DND-41 (cell line): Measurements from ENCODE around the gene PAN3.

ENCODE experiments used
- ATAC-seq: fragments of 200-7000 bp; cut with Tn5 transposase; 3 replicates; pipeline ENCODE4 v1.9.1; 2021; ENCODE audit warnings: low read depth; ENCODE audit not compliant: insufficient read depth
- DNase-seq: peaks from one replicate; pipeline ENCODE4 v3.0.0-alpha.2; 2020
- H2AFZ ChIP-seq: 2 replicates; pipeline ENCODE4 v1.6.0; 2012; ENCODE audit warnings: low read depth, low read length
- H3K27ac ChIP-seq: 2 replicates; pipeline ENCODE4 v1.5.1; 2012; ENCODE audit warnings: low read length, inconsistent platforms
- H3K27me3 ChIP-seq: fragments of 200-600 bp; sonication (generic); 2 replicates; pipeline ENCODE4 v1.6.0; 2012; ENCODE audit warnings: low read length, mild to moderate bottlenecking, inconsistent platforms; ENCODE audit not compliant: insufficient read depth, poor library complexity
- H3K36me3 ChIP-seq: 2 replicates; pipeline ENCODE4 v1.5.1; 2012; ENCODE audit warnings: low read length, inconsistent platforms; ENCODE audit not compliant: insufficient read depth
- H3K4me1 ChIP-seq: 2 replicates; pipeline ENCODE4 v1.5.1; 2012; ENCODE audit warnings: mild to moderate bottlenecking, low read length; ENCODE audit not compliant: insufficient read depth
- H3K4me2 ChIP-seq: 2 replicates; pipeline ENCODE4 v1.6.0; 2012; ENCODE audit warnings: mild to moderate bottlenecking, moderate library complexity, low read length, inconsistent platforms; ENCODE audit not compliant: insufficient read depth
- H3K4me3 ChIP-seq, 2 experiments: fragments of 200-600 bp in 1 of 2; shearing (Covaris generic) in 1 of 2; 2 replicates each; pipeline ENCODE4 v1.5.1; 2012 to 2016; ENCODE audit warnings: inconsistent platforms in 2 of 2, low read length in 2 of 2, mild to moderate bottlenecking in 2 of 2, low read depth in 1 of 2, moderate library complexity in 1 of 2
- H3K79me2 ChIP-seq: 2 replicates; pipeline ENCODE4 v1.6.0; 2012; ENCODE audit warnings: low read length, inconsistent platforms; ENCODE audit not compliant: insufficient read depth
- H3K9ac ChIP-seq: 2 replicates; pipeline ENCODE4 v1.6.0; 2012; ENCODE audit warnings: low read depth, mild to moderate bottlenecking, inconsistent platforms, low read length, moderate library complexity
- H3K9me3 ChIP-seq: 2 replicates; pipeline ENCODE4 v1.5.1; 2012; ENCODE audit warnings: low read length, moderate library complexity, mild to moderate bottlenecking, inconsistent platforms; ENCODE audit not compliant: insufficient read depth, severe bottlenecking
- H4K20me1 ChIP-seq: 2 replicates; pipeline ENCODE4 v1.6.0; 2012; ENCODE audit warnings: low read length; ENCODE audit not compliant: insufficient read depth
- CTCF ChIP-seq: IDR thresholded peaks from 2 replicates; pipeline ENCODE4 v1.5.1; 2012; ENCODE audit warnings: borderline replicate concordance, low read length, moderate library complexity, mild to moderate bottlenecking; ENCODE audit not compliant: poor library complexity, severe bottlenecking; ENCODE audit errors: extremely low read depth
- EZH2 ChIP-seq: IDR thresholded peaks from 3 replicates; pipeline ENCODE4 v1.6.1; 2012; ENCODE audit warnings: borderline replicate concordance, low read depth, mild to moderate bottlenecking, moderate library complexity, low read length, inconsistent platforms; ENCODE audit not compliant: severe bottlenecking

Gene PAN3

GRCh38 chr13:28325022-28325421 lies 186.7 kb downstream of the PAN3 start:
- Histone ChIP-seq H3K27me3 (no peaks in the 10 kb centered on the region), H3K9ac (no peak overlapping the region), H3K79me2 (no peaks in the 10 kb centered on the region), H4K20me1 (no peaks in the 10 kb centered on the region), H3K4me2 (no peak overlapping the region), H3K4me3 (no peak overlapping the region), H3K36me3 (no peaks in the 10 kb centered on the region), H3K27ac (no peak overlapping the region), H2AFZ (no peak overlapping the region), H3K4me1 (0 out of 2 replicates have a peak, but pooled peaks cover 4% of the 10 kb centered on the region), H3K9me3 (no peaks in the 10 kb centered on the region)
- DNase-seq (no peak), ATAC-seq (no peak)
- TF ChIP-seq EZH2 (no peak), CTCF (no peak)

- H3K4me3 ChIP-seq, result no peak overlapping the region
- no peaks in the 10 kb centered on the region for H3K79me2 ChIP-seq
- no peak overlapping the region for H3K9ac ChIP-seq
- H4K20me1 ChIP-seq, result no peaks in the 10 kb centered on the region
- H3K4me1 ChIP-seq, result 0 out of 2 replicates have a peak, but pooled peaks cover 4% of the 10 kb centered on the region
- TF ChIP-seq CTCF (no peak), EZH2 (no peak)
- H3K9me3 ChIP-seq, result no peaks in the 10 kb centered on the region
- no peaks in the 10 kb centered on the region for H3K36me3 ChIP-seq
- H3K27me3 ChIP-seq, result no peaks in the 10 kb centered on the region
- DNase-seq (no peak), ATAC-seq (no peak)
- H3K4me2 ChIP-seq, result no peak overlapping the region
- H2AFZ ChIP-seq, result no peak overlapping the region
- H3K27ac ChIP-seq, result no peak overlapping the region
These were observed 187.7 kb downstream of the PAN3 start for GRCh38 chr13:28326056-28326455.

- TF ChIP-seq EZH2, result no peak
- no peak for TF ChIP-seq CTCF
These were observed 189.3 kb downstream of the PAN3 start for GRCh38 chr13:28327373-28328270.

GRCh38 chr13:28328271-28328607 lies 189.9 kb downstream of the PAN3 start:
- Histone ChIP-seq H3K79me2 (no peaks in the 10 kb centered on the region), H3K9me3 (no peaks in the 10 kb centered on the region), H3K4me2 (no peak overlapping the region), H3K9ac (no peak overlapping the region), H3K36me3 (no peaks in the 10 kb centered on the region), H4K20me1 (no peaks in the 10 kb centered on the region), H2AFZ (no peak overlapping the region), H3K27me3 (no peaks in the 10 kb centered on the region), H3K27ac (no peak overlapping the region), H3K4me3 (no peak overlapping the region), H3K4me1 (0 out of 2 replicates have a peak, but pooled peaks cover 4% of the 10 kb centered on the region)
- no peak for ATAC-seq
- DNase-seq, result no peak
- TF ChIP-seq CTCF (no peak), EZH2 (no peak)

More at GRCh38 chr13:28327373-28328270, 189.3 kb downstream of the PAN3 start:
- Histone ChIP-seq H3K4me2 (no peak overlapping the region), H3K27ac (no peak overlapping the region), H3K27me3 (no peaks in the 10 kb centered on the region), H4K20me1 (no peaks in the 10 kb centered on the region), H3K9ac (no peak overlapping the region), H3K36me3 (no peaks in the 10 kb centered on the region), H3K79me2 (no peaks in the 10 kb centered on the region), H3K4me1 (0 out of 2 replicates have a peak, but pooled peaks cover 4% of the 10 kb centered on the region), H3K9me3 (no peaks in the 10 kb centered on the region), H2AFZ (no peak overlapping the region), H3K4me3 (no peak overlapping the region)
- no peak for ATAC-seq
- no peak for DNase-seq
